IMR-90 (cell line): ENCODE data around the gene AFTPH.

Experiments used
- BHLHE40 ChIP-seq: fragments of 150-350 bp; IDR thresholded peaks from 2 replicates; pipeline ENCODE4 v1.6.1; 2016; ENCODE audit warnings: mild to moderate bottlenecking, low read depth, low read length
- CEBPB ChIP-seq: IDR thresholded peaks from 2 replicates; pipeline ENCODE4 v1.6.1; 2012; ENCODE audit warnings: low read depth, low read length, improper control_type of control experiment
- CHD1 ChIP-seq: IDR thresholded peaks from 2 replicates; pipeline ENCODE4 v1.6.1; 2012; ENCODE audit warnings: low read depth, low read length, improper control_type of control experiment
- ELK1 ChIP-seq: fragments of 150-350 bp; IDR thresholded peaks from 2 replicates; pipeline ENCODE4 v1.6.1; 2016; ENCODE audit warnings: low read depth, mild to moderate bottlenecking, low read length, moderate library complexity, borderline replicate concordance
- MAFK ChIP-seq: IDR thresholded peaks from 2 replicates; pipeline ENCODE4 v1.6.1; 2012; ENCODE audit warnings: low read depth, low read length, improper control_type of control experiment
- MAZ ChIP-seq: IDR thresholded peaks from 2 replicates; pipeline ENCODE4 v1.6.1; 2012; ENCODE audit warnings: low read depth, mild to moderate bottlenecking, low read length, improper control_type of control experiment, moderate library complexity, borderline replicate concordance
- NFE2L2 ChIP-seq: fragments of 150-350 bp; IDR thresholded peaks from 2 replicates; pipeline ENCODE4 v1.6.1; 2016; ENCODE audit warnings: low read depth, mild to moderate bottlenecking, low read length
- POLR2A ChIP-seq: IDR thresholded peaks from 2 replicates; pipeline ENCODE4 v1.6.1; 2012; ENCODE audit warnings: mild to moderate bottlenecking, low read depth, low read length
- RAD21 ChIP-seq: IDR thresholded peaks from 2 replicates; pipeline ENCODE4 v1.6.1; 2012; ENCODE audit warnings: low read length, improper control_type of control experiment
- RFX5 ChIP-seq: IDR thresholded peaks from 2 replicates; pipeline ENCODE4 v1.8.0; 2012; ENCODE audit warnings: low read depth, mild to moderate bottlenecking, low read length, moderate library complexity
- SMC3 ChIP-seq: fragments of 150-350 bp; IDR thresholded peaks from 2 replicates; pipeline ENCODE4 v1.6.1; 2016; ENCODE audit warnings: low read depth, mild to moderate bottlenecking, antibody characterized with exemption, low read length, moderate library complexity
- USF2 ChIP-seq: fragments of 150-350 bp; IDR thresholded peaks from 2 replicates; pipeline ENCODE4 v1.6.1; 2017; ENCODE audit warnings: mild to moderate bottlenecking, antibody characterized with exemption, low read length, low read depth
- TF ChIP-seq, protein P1 (sequence below): conservative IDR thresholded peaks from 2 replicates; pipeline ENCODE4 v1.5.1; 2012; ENCODE audit warnings: mild to moderate bottlenecking, low read depth, low read length, improper control_type of control experiment

GRCh38 chr2:64625299-64626145 is 101.4 kb downstream of the AFTPH start:
- TF ChIP-seq RFX5 (no peak), POLR2A (no peak), NFE2L2 (no peak), BHLHE40 (no peak), MAFK (no peak), CEBPB (no peak), RAD21 (no peak), SMC3 (no peak), USF2 (no peak), ELK1 (no peak), CHD1 (no peak), MAZ (no peak)
- TF ChIP-seq, protein P1, sequence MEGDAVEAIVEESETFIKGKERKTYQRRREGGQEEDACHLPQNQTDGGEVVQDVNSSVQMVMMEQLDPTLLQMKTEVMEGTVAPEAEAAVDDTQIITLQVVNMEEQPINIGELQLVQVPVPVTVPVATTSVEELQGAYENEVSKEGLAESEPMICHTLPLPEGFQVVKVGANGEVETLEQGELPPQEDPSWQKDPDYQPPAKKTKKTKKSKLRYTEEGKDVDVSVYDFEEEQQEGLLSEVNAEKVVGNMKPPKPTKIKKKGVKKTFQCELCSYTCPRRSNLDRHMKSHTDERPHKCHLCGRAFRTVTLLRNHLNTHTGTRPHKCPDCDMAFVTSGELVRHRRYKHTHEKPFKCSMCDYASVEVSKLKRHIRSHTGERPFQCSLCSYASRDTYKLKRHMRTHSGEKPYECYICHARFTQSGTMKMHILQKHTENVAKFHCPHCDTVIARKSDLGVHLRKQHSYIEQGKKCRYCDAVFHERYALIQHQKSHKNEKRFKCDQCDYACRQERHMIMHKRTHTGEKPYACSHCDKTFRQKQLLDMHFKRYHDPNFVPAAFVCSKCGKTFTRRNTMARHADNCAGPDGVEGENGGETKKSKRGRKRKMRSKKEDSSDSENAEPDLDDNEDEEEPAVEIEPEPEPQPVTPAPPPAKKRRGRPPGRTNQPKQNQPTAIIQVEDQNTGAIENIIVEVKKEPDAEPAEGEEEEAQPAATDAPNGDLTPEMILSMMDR, result no peak
